ENCODE results near the gene FOXO3B.
"Not testable (repeated sequence)": the region's sequence is repeated elsewhere in the genome, so short reads cannot be mapped to it uniquely, and the experiment has no call there.

FOXO3B gene

GRCh38 chr17:18644291-18644690 is 37.8 kb downstream of the FOXO3B start, which contains the start of gene TBC1D28:
TSS of gene TBC1D28 (minus strand) at chr17:18644391. CDS start at chr17:18641352, 3,039 bp downstream.
- H3K36me3 ChIP-seq (ENCODE audit: insufficient read depth, low read length); H3K27ac ChIP-seq (ENCODE audit: low read depth, low read length); H2AFZ ChIP-seq (ENCODE audit: low read length, unreplicated experiment); H3K4me3 ChIP-seq (ENCODE audit: low read depth, low read length); H3K79me2 ChIP-seq (ENCODE audit: control insufficient read depth, insufficient read depth, low read length, unreplicated experiment); H3K4me1 ChIP-seq (ENCODE audit: control insufficient read depth, insufficient read depth, low read length, unreplicated experiment); H3K27me3 ChIP-seq (ENCODE audit: insufficient read depth, low read length): not testable (repeated sequence)

DNA sequence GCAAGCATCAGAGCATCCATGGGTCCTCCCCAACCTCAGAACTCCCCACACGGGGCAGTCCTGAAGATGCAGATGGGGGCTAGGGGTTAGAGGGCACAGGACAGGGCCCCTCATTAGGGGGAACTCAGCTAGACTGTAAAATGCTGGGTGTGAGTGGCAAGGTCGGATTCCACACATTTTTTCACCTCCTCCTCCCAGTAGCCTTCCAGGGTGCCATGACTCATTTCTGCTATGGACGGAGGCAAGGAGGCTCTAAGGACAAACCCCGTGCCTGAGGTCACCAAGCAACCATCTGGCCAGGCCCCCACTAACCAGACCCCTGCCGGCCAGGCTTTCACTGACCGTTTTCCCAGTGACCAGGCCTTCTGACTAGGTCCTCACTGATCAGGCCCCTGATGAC is 39.0 kb downstream of the FOXO3B start:
- H3K4me1 ChIP-seq (ENCODE audit: control insufficient read depth, insufficient read depth, low read length, unreplicated experiment); H3K27ac ChIP-seq (ENCODE audit: low read depth, low read length); H3K79me2 ChIP-seq (ENCODE audit: control insufficient read depth, insufficient read depth, low read length, unreplicated experiment); H3K4me3 ChIP-seq (ENCODE audit: low read depth, low read length); H2AFZ ChIP-seq (ENCODE audit: low read length, unreplicated experiment); H3K36me3 ChIP-seq (ENCODE audit: insufficient read depth, low read length); H3K27me3 ChIP-seq (ENCODE audit: insufficient read depth, low read length): not testable (repeated sequence)

GRCh38 chr17:18638357-18638756 is 43.8 kb downstream of the FOXO3B start:
- not testable (repeated sequence) for H3K27me3 ChIP-seq (ENCODE audit: insufficient read depth, low read length); H3K4me3 ChIP-seq (ENCODE audit: low read depth, low read length); H3K36me3 ChIP-seq (ENCODE audit: insufficient read depth, low read length); H3K27ac ChIP-seq (ENCODE audit: low read depth, low read length); H3K4me1 ChIP-seq (ENCODE audit: control insufficient read depth, insufficient read depth, low read length, unreplicated experiment); H3K79me2 ChIP-seq (ENCODE audit: control insufficient read depth, insufficient read depth, low read length, unreplicated experiment); H2AFZ ChIP-seq (ENCODE audit: low read length, unreplicated experiment)

GRCh38 chr17:18636237-18636636 is 45.9 kb downstream of the FOXO3B start:
- H3K4me3 ChIP-seq (ENCODE audit: low read depth, low read length): not testable (repeated sequence)

DNA sequence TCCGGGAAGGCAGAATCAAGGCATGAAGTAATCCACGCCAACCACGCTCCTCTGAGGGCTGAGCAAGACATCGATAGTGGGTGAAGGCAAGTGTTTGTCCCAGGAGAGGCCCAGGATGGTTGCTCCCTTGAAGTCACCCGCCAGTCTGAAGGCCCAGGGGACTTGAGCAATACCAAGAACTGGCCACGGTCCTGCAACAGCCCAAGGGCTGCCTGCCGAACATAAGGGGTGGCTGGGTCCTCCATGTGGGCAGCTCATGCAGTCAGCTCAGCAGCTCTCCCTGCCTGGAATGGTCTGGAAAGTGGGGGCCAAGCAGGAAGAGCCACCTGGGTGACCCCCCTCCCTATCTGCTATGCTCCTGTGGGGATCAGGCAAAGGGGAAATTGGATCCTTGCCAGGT is 46.3 kb downstream of the FOXO3B start:
- H3K36me3 ChIP-seq (ENCODE audit: insufficient read depth, low read length); H3K4me3 ChIP-seq (ENCODE audit: low read depth, low read length); H3K4me1 ChIP-seq (ENCODE audit: control insufficient read depth, insufficient read depth, low read length, unreplicated experiment); H3K27ac ChIP-seq (ENCODE audit: low read depth, low read length); H3K27me3 ChIP-seq (ENCODE audit: insufficient read depth, low read length); H3K79me2 ChIP-seq (ENCODE audit: control insufficient read depth, insufficient read depth, low read length, unreplicated experiment); H2AFZ ChIP-seq (ENCODE audit: low read length, unreplicated experiment): not testable (repeated sequence)

More at GRCh38 chr17:18636237-18636636, 45.9 kb downstream of the FOXO3B start:
- not testable (repeated sequence) for H3K27me3 ChIP-seq (ENCODE audit: insufficient read depth, low read length); H3K4me1 ChIP-seq (ENCODE audit: control insufficient read depth, insufficient read depth, low read length, unreplicated experiment); H3K36me3 ChIP-seq (ENCODE audit: insufficient read depth, low read length); H3K27ac ChIP-seq (ENCODE audit: low read depth, low read length); H3K79me2 ChIP-seq (ENCODE audit: control insufficient read depth, insufficient read depth, low read length, unreplicated experiment); H2AFZ ChIP-seq (ENCODE audit: low read length, unreplicated experiment)

DNA sequence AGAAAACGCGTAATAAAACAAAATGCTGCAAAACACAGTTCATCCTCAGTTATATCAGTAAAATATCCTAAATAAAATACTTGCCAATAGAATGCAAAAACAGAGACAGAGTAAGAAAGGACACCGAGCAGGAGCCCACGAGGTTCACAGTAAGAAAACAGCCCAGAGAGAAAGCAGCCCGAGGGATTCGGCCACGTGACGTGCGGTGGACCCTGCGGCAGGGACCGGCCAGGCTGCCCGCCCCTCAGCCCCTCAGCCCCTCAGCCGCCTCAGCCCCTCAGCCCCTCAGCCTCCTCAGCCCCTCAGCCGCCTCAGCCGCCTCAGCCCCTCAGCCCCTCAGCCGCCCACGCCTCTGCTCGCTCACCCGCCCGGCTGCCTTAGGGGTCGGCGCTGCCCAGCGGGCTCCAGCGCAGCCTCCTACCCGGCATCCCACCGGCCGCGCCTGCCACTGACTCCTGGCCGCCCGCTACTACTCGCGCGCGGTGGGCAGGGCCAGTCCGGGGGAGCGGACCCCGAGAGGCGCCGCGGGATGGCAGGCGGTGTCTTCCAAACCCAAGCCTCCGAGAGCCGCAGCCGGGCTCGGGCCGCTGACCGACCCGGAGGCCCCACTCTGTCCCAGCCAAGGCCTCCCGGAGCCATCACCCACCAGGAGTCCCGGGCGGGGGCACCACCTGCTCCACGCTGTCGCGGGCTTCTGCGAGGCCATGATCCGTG is 47.4 kb downstream of the FOXO3B start:
- peak overlapping the region; percentile 21 for H3K4me3 ChIP-seq (ENCODE audit: low read depth, low read length)
- not testable (repeated sequence) for H3K27ac ChIP-seq (ENCODE audit: low read depth, low read length); H3K36me3 ChIP-seq (ENCODE audit: insufficient read depth, low read length); H3K27me3 ChIP-seq (ENCODE audit: insufficient read depth, low read length); H3K4me1 ChIP-seq (ENCODE audit: control insufficient read depth, insufficient read depth, low read length, unreplicated experiment); H3K79me2 ChIP-seq (ENCODE audit: control insufficient read depth, insufficient read depth, low read length, unreplicated experiment)
- H2AFZ ChIP-seq (ENCODE audit: low read length, unreplicated experiment): peak overlapping the region; percentile 38
